ENCODE data around the gene SNED1. TPM values are rescaled to one million over a fixed set of nuclear protein-coding genes. Genes with fewer than 3 reads are reported as not detected.

SNED1 gene
- total RNA-seq, 4 donors from 2014 or later, result 16.4 to 56.2 (median 43.5) TPM

DNA sequence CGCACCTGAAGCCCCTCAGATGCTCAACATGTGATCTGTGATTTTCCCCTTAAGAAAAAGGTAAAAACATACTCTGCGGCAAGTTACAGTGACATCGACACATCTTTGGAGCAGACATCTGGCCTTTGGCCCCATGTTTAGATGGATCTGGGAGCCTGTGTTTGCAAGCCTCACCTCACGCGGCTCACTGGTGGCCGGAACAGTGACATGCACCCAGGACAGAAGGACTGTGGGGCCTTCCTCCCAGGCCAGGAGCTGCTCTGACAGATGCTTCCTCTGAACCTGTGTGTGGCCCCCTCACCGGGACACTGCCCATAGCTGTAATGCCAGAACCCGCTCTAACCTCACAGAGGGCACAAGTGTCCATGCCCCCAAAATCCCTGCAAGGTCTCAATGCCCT, 137.8 kb downstream of the SNED1 start:
- intact Hi-C loops (cut with DNase I; ENCODE audit: low total_unique reads) (no loop called here), in situ Hi-C loops (cut with MboI; ENCODE audit: low sequenced_read_pairs in 4 of 4) (no loop called here)
- no peaks in the 10 kb centered on the region for H3K9me3 ChIP-seq
- H3K4me3 ChIP-seq, result no peak overlapping the region
- ATAC-seq, result no peak
- DNase-seq, result no peak
- TF ChIP-seq, protein P1, sequence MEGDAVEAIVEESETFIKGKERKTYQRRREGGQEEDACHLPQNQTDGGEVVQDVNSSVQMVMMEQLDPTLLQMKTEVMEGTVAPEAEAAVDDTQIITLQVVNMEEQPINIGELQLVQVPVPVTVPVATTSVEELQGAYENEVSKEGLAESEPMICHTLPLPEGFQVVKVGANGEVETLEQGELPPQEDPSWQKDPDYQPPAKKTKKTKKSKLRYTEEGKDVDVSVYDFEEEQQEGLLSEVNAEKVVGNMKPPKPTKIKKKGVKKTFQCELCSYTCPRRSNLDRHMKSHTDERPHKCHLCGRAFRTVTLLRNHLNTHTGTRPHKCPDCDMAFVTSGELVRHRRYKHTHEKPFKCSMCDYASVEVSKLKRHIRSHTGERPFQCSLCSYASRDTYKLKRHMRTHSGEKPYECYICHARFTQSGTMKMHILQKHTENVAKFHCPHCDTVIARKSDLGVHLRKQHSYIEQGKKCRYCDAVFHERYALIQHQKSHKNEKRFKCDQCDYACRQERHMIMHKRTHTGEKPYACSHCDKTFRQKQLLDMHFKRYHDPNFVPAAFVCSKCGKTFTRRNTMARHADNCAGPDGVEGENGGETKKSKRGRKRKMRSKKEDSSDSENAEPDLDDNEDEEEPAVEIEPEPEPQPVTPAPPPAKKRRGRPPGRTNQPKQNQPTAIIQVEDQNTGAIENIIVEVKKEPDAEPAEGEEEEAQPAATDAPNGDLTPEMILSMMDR (IDR thresholded peaks at IDR 0.05 in 4 of 5, conservative IDR thresholded peaks at IDR 0.05 in 1 of 5), result no peak
- TF ChIP-seq POLR2A (IDR thresholded peaks at IDR 0.05), result no peak
- no peak overlapping the region for H3K27ac ChIP-seq
- H3K4me1 ChIP-seq, result no peaks in the 10 kb centered on the region
- no peaks in the 10 kb centered on the region for H3K36me3 ChIP-seq
- H3K27me3 ChIP-seq, result no peaks in the 10 kb centered on the region

DNA sequence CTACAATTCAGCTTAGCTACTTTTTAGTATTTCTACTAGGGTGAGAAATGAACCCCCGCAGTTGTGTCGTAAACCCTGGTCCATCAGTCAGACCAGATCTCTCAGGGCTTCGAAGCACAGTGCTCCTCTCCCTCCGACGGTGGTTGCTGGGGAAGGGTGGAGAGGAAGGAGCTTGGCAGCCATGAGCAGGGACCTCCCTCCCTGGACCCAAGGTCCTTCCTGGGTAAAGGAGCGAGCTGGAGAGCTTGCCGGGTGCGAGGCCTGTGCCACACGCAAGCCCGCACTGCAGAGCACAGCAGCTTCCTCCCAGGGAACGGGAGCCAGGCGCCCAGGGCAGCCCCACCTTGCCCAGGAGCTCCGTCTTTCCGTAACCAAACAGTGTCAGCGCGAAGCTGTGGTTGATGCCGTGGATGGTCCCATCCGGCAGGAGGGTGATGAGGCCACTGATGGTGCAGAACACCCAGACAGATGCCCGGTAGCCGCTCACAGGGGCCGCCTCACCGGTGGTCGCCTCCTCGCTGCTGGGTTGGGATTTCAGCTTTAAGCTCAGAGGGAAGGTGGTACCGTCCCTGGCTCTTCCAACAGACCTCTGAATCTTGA, 138.3 kb downstream of the SNED1 start:
- in situ Hi-C loops (cut with MboI; ENCODE audit: low sequenced_read_pairs in 4 of 4), result no loop called here
- H3K36me3 ChIP-seq, result no peaks in the 10 kb centered on the region

DNA sequence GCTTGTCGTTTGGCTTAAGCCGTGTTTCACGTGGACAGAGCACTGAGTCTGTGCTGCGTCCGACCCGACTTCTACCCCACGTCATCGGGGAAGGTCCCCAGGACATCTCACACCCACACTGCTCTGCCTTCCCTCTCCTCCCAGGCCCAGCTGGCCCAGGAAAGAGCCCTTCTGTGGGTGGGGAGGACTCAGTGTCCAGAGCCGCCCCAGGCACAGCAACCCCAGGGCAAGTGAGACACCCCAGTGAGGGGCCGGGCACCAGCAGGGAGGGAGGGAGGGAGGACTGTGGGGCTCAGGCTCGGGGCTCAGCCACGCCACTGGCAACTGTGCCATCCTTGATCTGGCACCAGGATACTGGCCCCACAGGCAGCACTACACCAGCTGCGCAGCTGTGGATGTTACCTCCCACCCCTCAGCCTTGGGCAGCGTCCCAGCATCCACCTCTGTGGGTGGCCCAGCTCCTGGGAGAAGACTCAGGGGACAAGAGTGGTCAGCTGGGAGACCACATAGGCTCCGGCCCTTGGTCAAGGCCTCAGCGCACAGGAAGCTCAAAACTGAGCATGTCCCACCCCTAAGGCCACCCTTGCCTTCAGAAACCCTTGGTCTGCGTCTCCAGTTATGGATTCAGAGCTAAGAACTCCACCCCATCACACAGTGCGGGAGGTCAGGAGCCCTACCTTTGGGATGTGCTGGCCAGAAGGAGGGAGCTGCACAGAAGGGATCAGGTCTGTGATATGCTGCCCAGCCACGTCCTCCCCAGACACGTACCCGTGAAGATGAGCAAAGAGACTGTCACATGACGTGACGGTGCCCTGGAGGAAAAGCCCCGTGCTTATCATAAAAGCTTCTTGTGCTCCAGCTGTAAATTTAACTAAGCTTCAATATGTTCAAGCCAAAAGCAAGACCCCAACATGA, 139.1 kb downstream of the SNED1 start:
- ATAC-seq, result no peak
- Histone ChIP-seq H3K27me3 (no peaks in the 10 kb centered on the region), H3K9me3 (no peaks in the 10 kb centered on the region), H3K36me3 (no peaks in the 10 kb centered on the region), H3K4me1 (no peaks in the 10 kb centered on the region), H3K27ac (no peak overlapping the region), H3K4me3 (no peak overlapping the region)
- DNase-seq, result no peak
- intact Hi-C loops (cut with DNase I; ENCODE audit: low total_unique reads), result no loop called here
- in situ Hi-C loops (cut with MboI; ENCODE audit: low sequenced_read_pairs in 4 of 4), result no loop called here
- TF ChIP-seq POLR2A (IDR thresholded peaks at IDR 0.05), result no peak
- TF ChIP-seq, protein P1 (IDR thresholded peaks at IDR 0.05 in 4 of 5, conservative IDR thresholded peaks at IDR 0.05 in 1 of 5), result no peak

More for the DNA sequence above, 138.3 kb downstream of the SNED1 start:
- Histone ChIP-seq H3K9me3 (no peaks in the 10 kb centered on the region), H3K27ac (no peak overlapping the region), H3K4me1 (no peaks in the 10 kb centered on the region), H3K4me3 (no peak overlapping the region), H3K27me3 (no peaks in the 10 kb centered on the region)
- intact Hi-C loops (cut with DNase I; ENCODE audit: low total_unique reads), result no loop called here
- DNase-seq, result no peak
- no peak for ATAC-seq
- no peak for TF ChIP-seq POLR2A (IDR thresholded peaks at IDR 0.05)
- TF ChIP-seq, protein P1 (IDR thresholded peaks at IDR 0.05 in 4 of 5, conservative IDR thresholded peaks at IDR 0.05 in 1 of 5), result no peak

DNA sequence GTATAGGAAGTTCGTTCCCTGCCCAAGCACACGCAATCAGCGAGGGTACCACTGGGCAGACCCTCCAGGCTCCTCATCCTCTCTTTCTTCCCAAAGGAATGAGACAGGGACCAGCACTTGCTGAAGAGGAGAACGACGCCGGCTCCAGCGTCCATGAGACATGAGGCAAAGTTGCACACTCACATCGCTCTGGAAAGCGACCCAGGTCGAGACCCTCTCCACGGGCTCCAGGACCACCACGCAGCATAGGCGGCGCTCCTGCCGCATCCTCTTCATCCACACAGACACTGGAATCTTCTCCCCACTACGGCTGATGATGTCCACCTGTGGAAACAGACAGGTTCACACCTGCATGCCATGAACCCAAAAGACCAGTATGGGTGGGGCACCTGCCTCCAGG, 140.1 kb downstream of the SNED1 start:
- in situ Hi-C loops (cut with MboI; ENCODE audit: low sequenced_read_pairs in 4 of 4), result no loop called here
- no peaks in the 10 kb centered on the region for H3K36me3 ChIP-seq
- intact Hi-C loops (cut with DNase I; ENCODE audit: low total_unique reads), result no loop called here

More for the DNA sequence above, 140.1 kb downstream of the SNED1 start:
- DNase-seq (no peak), ATAC-seq (no peak)
- TF ChIP-seq, protein P1 (IDR thresholded peaks at IDR 0.05 in 4 of 5, conservative IDR thresholded peaks at IDR 0.05 in 1 of 5), result no peak
- no peak for TF ChIP-seq POLR2A (IDR thresholded peaks at IDR 0.05)
- H3K27me3 ChIP-seq, result no peaks in the 10 kb centered on the region
- H3K4me3 ChIP-seq, result no peak overlapping the region
- H3K9me3 ChIP-seq, result no peaks in the 10 kb centered on the region
- no peak overlapping the region for H3K27ac ChIP-seq
- H3K4me1 ChIP-seq, result no peaks in the 10 kb centered on the region

Measured in gastrocnemius medialis (tissue), 4 donors.